ENCODE results near the gene CCDC51.

Gene CCDC51

DNA sequence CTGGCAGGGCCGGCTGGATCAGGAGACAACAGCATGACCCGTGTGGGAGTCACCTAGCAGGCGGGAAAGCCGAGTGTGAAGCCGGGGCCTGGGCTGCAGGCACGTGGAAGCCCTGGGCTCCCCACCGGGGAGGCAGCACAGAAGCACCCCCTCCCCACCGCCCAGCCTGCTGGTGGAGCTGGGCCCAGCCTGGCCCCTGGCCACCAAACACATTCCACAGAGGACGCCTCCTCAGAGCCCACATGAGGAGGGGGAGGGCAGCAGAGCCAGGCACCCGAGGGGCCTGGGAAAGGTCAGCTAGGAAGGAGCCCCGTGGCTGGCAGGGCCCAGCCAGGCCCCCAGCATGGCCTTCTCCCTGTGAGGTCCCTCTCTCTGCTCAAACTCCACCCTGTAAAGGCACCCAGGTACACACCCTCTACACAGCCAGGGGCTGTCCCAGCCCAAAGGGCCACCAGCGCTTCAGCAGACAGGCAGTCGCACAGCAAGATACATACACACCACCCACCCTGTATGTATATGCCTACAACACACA, 14.6 kb downstream of the CCDC51 start:
- no peaks in the 10 kb centered on the region for H3K27me3 ChIP-seq
- intact Hi-C loops (cut with DNase I; ENCODE audit: low total_unique reads): no loop called here
- TF ChIP-seq, protein P1, sequence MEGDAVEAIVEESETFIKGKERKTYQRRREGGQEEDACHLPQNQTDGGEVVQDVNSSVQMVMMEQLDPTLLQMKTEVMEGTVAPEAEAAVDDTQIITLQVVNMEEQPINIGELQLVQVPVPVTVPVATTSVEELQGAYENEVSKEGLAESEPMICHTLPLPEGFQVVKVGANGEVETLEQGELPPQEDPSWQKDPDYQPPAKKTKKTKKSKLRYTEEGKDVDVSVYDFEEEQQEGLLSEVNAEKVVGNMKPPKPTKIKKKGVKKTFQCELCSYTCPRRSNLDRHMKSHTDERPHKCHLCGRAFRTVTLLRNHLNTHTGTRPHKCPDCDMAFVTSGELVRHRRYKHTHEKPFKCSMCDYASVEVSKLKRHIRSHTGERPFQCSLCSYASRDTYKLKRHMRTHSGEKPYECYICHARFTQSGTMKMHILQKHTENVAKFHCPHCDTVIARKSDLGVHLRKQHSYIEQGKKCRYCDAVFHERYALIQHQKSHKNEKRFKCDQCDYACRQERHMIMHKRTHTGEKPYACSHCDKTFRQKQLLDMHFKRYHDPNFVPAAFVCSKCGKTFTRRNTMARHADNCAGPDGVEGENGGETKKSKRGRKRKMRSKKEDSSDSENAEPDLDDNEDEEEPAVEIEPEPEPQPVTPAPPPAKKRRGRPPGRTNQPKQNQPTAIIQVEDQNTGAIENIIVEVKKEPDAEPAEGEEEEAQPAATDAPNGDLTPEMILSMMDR (IDR thresholded peaks at IDR 0.05): no peak
- H3K4me3 ChIP-seq: peak overlapping the region; percentile 12 to 87
- peak in 1 of 2 donors; percentile 87 for DNase-seq
- peaks cover 14 to 40% (median 29%) of the 10 kb centered on the region in 3 donors for H3K36me3 ChIP-seq
- no peaks in the 10 kb centered on the region for H3K9me3 ChIP-seq
- peak overlapping the region; percentile 93 to 99 for H3K27ac ChIP-seq
- H3K4me1 ChIP-seq: peaks cover 0 to 84% (median 69%) of the 10 kb centered on the region in 4 donors

DNA sequence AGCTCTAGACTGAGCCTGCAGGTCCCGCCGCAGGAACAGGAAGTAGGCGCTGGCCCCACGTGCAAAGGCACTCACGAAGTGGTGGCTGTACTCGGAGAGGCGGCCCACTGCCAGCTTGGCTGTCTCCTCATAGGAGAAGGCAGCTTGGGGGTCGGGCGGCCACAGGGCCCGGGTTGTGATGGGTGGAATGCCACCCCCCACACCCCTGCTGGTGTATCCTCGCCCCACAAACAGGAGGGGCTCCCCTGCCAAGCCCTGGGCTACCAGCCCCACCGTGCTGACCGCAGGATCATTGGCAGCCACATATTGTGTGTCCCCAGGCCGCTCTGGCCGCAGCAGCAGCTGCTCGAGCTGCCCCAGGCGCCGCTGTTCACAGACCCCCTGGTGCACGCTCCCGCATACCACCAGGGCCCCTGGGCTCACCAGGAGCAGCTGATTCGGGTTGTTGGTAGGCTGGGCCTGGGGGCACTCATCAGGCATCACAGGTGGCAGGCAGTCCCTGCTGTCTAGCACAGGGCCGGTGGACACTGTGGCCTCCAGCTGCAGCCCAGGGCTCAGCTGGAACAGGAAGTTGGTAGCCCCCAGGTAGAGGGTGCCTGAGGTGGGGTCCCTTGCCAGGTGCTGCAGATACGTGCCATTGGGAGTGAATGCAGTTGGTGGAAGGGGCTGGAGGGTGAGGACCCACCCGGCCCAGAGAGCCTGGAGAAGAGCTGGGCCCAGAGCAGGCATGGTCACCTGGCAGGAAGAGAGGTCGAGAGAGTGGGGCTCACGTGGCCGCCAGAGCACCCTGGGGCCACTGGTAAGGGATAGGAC, 15.8 kb downstream of the CCDC51 start:
- TF ChIP-seq, protein P1 (IDR thresholded peaks at IDR 0.05): no peak
- Histone ChIP-seq H3K36me3 (peaks cover 26 to 53% (median 42%) of the 10 kb centered on the region in 3 donors), H3K4me1 (peaks cover 0 to 79% (median 65%) of the 10 kb centered on the region in 4 donors), H3K27me3 (no peaks in the 10 kb centered on the region), H3K4me3 (peak overlapping the region in 1 of 2 donors; percentile 12), H3K9me3 (no peaks in the 10 kb centered on the region), H3K27ac (peak overlapping the region; percentile 93 to 99)
- intact Hi-C loops (cut with DNase I; ENCODE audit: low total_unique reads): no loop called here
- no peak for DNase-seq

DNA sequence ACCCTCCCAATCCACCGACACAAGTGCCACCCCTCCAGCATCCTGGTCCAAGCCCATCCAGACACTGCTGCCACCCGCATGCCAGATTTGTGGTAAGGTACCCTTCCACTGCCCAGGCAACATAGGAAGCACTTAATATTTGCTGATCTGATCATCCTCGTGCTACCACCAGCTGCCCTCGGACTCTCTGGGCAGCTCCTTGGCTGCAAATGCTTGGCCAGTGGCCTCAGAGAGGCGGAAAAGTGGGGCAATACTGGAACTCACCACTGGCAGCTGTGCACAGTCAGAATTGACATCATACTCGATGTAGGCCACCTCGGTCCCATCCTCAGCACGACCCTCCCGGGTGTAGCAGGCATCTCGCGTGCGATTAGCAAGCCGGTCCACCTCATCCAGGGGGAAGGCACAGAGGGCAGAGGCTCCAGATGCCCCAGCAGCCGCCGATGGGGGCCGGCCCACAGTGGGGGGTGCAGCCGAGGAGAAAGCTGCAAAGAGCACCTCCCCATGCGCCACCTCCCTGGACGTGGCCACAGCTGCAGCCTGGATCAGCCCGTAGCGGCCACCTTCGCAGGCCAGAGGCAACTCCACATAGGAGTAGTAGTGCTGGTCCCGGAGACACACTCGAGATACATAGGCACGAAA, 16.6 kb downstream of the CCDC51 start:
- Histone ChIP-seq H3K27ac (peak overlapping the region; percentile 93 to 99), H3K4me3 (peak overlapping the region in 1 of 2 donors; percentile 12), H3K4me1 (peaks cover 0 to 79% (median 65%) of the 10 kb centered on the region in 4 donors), H3K27me3 (no peaks in the 10 kb centered on the region), H3K9me3 (no peaks in the 10 kb centered on the region), H3K36me3 (peaks cover 34 to 60% (median 49%) of the 10 kb centered on the region in 3 donors)
- intact Hi-C loops (cut with DNase I; ENCODE audit: low total_unique reads): no loop called here
- TF ChIP-seq, protein P1 (IDR thresholded peaks at IDR 0.05): peak; percentile 14 to 49
- DNase-seq: peak in 1 of 2 donors; percentile 82

DNA sequence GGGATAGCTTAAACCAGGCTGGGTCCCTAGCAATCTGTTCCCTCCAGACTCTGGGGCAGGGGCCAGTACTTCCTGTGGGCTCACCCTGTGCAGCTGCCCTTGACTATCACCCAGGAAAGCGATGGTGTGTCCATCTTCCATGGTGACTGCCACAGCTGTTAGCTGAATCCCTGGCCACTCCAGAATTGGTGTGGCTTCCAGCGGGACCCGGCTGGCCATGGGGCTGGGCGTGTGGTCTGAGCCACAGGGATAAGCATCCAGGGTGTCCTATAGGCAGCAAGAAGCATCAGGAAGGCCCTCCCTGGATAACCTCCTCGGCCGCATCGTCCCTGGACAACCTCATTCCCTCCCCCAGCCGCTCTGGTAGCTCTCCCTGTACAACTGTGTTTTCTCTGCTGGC, 17.2 kb downstream of the CCDC51 start:
- no peak for DNase-seq
- TF ChIP-seq, protein P1 (IDR thresholded peaks at IDR 0.05): no peak
- peak overlapping the region; percentile 93 to 99 for H3K27ac ChIP-seq
- no peaks in the 10 kb centered on the region for H3K9me3 ChIP-seq
- H3K27me3 ChIP-seq: no peaks in the 10 kb centered on the region
- intact Hi-C loops (cut with DNase I; ENCODE audit: low total_unique reads): no loop called here
- no peak overlapping the region for H3K4me3 ChIP-seq
- H3K36me3 ChIP-seq: peaks cover 39 to 67% (median 56%) of the 10 kb centered on the region in 3 donors
- H3K4me1 ChIP-seq: peaks cover 0 to 72% (median 58%) of the 10 kb centered on the region in 4 donors

DNA sequence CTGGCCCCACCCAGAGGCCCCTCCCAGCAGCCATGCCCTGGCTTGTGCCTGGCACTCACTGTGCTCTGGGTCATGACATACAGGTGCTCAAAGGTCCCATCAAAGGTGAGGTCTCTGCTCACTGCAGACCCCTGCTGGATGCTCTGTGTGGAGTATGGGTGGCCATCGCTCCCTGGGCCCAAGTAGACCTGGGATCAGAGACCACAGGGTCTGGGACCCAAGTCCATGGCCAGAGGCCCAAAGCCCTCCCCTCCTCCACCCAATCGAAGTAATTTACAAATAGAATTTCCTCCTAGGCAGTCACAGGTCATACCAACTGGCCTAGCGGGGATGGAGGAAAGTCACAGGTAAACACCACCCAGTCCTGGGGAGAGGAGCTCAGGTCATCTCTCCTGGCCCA, 17.6 kb downstream of the CCDC51 start:
- TF ChIP-seq, protein P1 (IDR thresholded peaks at IDR 0.05): no peak
- no peaks in the 10 kb centered on the region for H3K9me3 ChIP-seq
- H3K4me3 ChIP-seq: no peak overlapping the region
- peaks cover 43 to 71% (median 60%) of the 10 kb centered on the region in 3 donors for H3K36me3 ChIP-seq
- peak overlapping the region; percentile 93 to 99 for H3K27ac ChIP-seq
- peaks cover 0 to 68% (median 56%) of the 10 kb centered on the region in 4 donors for H3K4me1 ChIP-seq
- no peaks in the 10 kb centered on the region for H3K27me3 ChIP-seq
- intact Hi-C loops (cut with DNase I; ENCODE audit: low total_unique reads): no loop called here
- no peak for DNase-seq

Measured in tibial artery (tissue), 4 donors.